ENCODE measurements around the gene RASSF1.
"Not testable (repeated sequence)": the region's sequence is repeated elsewhere in the genome, so short reads cannot be mapped to it uniquely, and the experiment has no call there.

Gene RASSF1

GRCh38 chr3:50323614-50324199 lies 16.9 kb downstream of the RASSF1 start:
- DNase-seq (ENCODE audit: low read depth, low spot score): no peak

GRCh38 chr3:50323092-50323600 lies 17.5 kb downstream of the RASSF1 start:
- no peak for DNase-seq (ENCODE audit: low read depth, low spot score)

- DNase-seq (ENCODE audit: low read depth, low spot score): no peak
Observed at GRCh38 chr3:50322386-50323091, 18.1 kb downstream of the RASSF1 start, which contains the start of gene HYAL2. Gene HYAL2 (minus strand): TSS chr3:50322745. CDS start chr3:50320489, 2,256 bp downstream.

- DNase-seq (ENCODE audit: low read depth, low spot score): no peak
Observed at GRCh38 chr3:50322115-50322385, 18.6 kb downstream of the RASSF1 start.

- peak; percentile 96 for DNase-seq (ENCODE audit: low read depth, low spot score)
Observed at GRCh38 chr3:50321336-50322114, 19.1 kb downstream of the RASSF1 start.

- DNase-seq (ENCODE audit: low read depth, low spot score): peak; percentile 92
Observed at GRCh38 chr3:50320853-50321335, 19.7 kb downstream of the RASSF1 start.

- DNase-seq (ENCODE audit: low read depth, low spot score): no peak
Observed at GRCh38 chr3:50319894-50320625, 20.6 kb downstream of the RASSF1 start.

GRCh38 chr3:50319181-50319893 lies 21.3 kb downstream of the RASSF1 start:
- DNase-seq (ENCODE audit: low read depth, low spot score): no peak

- no peak for DNase-seq (ENCODE audit: low read depth, low spot score)
Observed at GRCh38 chr3:50318615-50319014, 22.0 kb downstream of the RASSF1 start.

GRCh38 chr3:50318163-50318562 lies 22.5 kb downstream of the RASSF1 start:
- no peak for DNase-seq (ENCODE audit: low read depth, low spot score)

GRCh38 chr3:50317300-50317699 lies 23.3 kb downstream of the RASSF1 start:
- DNase-seq (ENCODE audit: low read depth, low spot score): no peak

GRCh38 chr3:50316657-50317242 lies 23.9 kb downstream of the RASSF1 start:
- DNase-seq (ENCODE audit: low read depth, low spot score): peak; percentile 70

- DNase-seq (ENCODE audit: low read depth, low spot score): no peak
Observed at GRCh38 chr3:50314816-50315215, 25.8 kb downstream of the RASSF1 start.

GRCh38 chr3:50314342-50314741 lies 26.3 kb downstream of the RASSF1 start:
- DNase-seq (ENCODE audit: low read depth, low spot score): no peak

- DNase-seq (ENCODE audit: low read depth, low spot score): not testable (repeated sequence)
Observed at GRCh38 chr3:50312041-50312440, 28.6 kb downstream of the RASSF1 start.

- DNase-seq (ENCODE audit: low read depth, low spot score): peak; percentile 54
Observed at GRCh38 chr3:50304601-50305000, 36.0 kb downstream of the RASSF1 start.

GRCh38 chr3:50303013-50303815 lies 37.4 kb downstream of the RASSF1 start, which contains the start of gene HYAL1:
Gene HYAL1 (minus strand): TSS chr3:50303574. CDS start chr3:50302956, 618 bp downstream.
- no peak for DNase-seq (ENCODE audit: low read depth, low spot score)

- no peak for DNase-seq (ENCODE audit: low read depth, low spot score)
Observed at GRCh38 chr3:50302095-50303012, 38.3 kb downstream of the RASSF1 start.
